Body of pancreas (tissue), 4 donors: ENCODE results near the gene AGAP3.

ENCODE experiments used
- POLR2A ChIP-seq, 3 donors: fragments of 450-650 bp; IDR thresholded peaks; one replicate each; pipeline ENCODE4 v1.6.1; 2016; ENCODE audit warnings: antibody characterized with exemption in 3 of 3, mild to moderate bottlenecking in 2 of 3
- TF ChIP-seq, protein P1 (sequence below), 7 experiments: fragments of 450-650 bp in 4 of 7; fragments of 200-600 bp in 3 of 7; sonication (generic) in 3 of 7; IDR thresholded peaks; one replicate each; pipeline ENCODE4 v1.5.1; 2016 to 2019; ENCODE audit warnings: antibody characterized with exemption in 7 of 7

DNA sequence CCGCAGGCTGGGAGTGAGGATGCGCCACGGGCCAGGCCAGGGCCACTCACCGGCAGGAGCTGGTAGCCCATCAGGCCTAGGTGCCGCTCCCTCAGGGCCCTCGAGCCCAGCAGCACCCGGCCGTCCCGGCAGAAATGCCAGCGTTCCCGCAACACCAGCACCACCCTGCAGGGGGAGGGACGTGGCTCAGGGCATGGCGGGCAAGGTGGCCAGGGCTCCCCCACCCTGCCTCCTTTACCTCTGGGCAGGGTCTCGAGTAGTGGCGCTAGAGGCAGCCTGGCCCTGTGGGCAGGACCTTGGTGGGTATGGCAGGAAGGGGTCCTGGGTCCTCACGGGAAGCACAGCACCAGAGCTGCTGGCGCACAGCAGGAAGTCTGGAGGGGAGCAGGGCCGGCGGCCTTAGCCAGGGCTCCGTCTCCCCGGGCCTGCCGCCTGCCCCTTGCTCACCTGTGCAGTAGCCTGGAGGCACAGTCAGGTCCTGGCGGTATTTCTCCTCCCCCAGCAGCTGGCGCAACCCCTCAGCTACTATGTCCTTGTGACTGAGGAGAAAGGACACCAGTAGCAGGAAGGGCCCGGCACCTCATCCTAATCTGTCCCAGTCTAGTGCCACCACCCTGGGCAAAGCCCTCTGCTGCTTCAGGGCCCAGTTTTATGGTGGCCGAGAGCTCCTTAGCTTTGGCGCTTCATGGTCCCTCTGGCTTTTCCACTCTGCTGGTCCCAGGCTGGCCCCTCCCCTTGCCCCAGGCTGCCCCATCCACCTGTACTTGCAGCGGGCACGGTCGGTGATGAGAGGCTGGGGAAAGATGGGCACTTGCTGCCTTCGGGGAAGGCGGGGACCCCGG lies 9.2 kb upstream of the AGAP3 start:
- TF ChIP-seq, protein P1, sequence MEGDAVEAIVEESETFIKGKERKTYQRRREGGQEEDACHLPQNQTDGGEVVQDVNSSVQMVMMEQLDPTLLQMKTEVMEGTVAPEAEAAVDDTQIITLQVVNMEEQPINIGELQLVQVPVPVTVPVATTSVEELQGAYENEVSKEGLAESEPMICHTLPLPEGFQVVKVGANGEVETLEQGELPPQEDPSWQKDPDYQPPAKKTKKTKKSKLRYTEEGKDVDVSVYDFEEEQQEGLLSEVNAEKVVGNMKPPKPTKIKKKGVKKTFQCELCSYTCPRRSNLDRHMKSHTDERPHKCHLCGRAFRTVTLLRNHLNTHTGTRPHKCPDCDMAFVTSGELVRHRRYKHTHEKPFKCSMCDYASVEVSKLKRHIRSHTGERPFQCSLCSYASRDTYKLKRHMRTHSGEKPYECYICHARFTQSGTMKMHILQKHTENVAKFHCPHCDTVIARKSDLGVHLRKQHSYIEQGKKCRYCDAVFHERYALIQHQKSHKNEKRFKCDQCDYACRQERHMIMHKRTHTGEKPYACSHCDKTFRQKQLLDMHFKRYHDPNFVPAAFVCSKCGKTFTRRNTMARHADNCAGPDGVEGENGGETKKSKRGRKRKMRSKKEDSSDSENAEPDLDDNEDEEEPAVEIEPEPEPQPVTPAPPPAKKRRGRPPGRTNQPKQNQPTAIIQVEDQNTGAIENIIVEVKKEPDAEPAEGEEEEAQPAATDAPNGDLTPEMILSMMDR (IDR thresholded peaks at IDR 0.05) = peak in 4 of 7 experiments; percentile 8 to 14 (median 12)
- no peak for TF ChIP-seq POLR2A (IDR thresholded peaks at IDR 0.05)
